ENCODE measurements around the gene APOA5. TPM values are rescaled to one million over a fixed set of nuclear protein-coding genes. Genes with fewer than 3 reads are reported as not detected.

APOA5 gene
- total and polyA plus RNA-seq, 2 donors (not counting 3 experiments of a cell fraction or from before 2014, with no cell fraction given) = not detected

- no peak overlapping the region for H3K9ac ChIP-seq (replicated peaks; ENCODE audit: extremely low read depth, insufficient read depth, low read length)
- no peaks in the 10 kb centered on the region for H3K36me3 ChIP-seq (ENCODE audit: control insufficient read depth in 2 of 2, extremely low read depth in 1 of 2, insufficient read depth in 2 of 2, low read length in 2 of 2)
- H3K27me3 ChIP-seq (ENCODE audit: control insufficient read depth in 2 of 2, insufficient read depth in 2 of 2, low read length in 2 of 2) = peaks cover 4 to 6% of the 10 kb centered on the region in 2 experiments
- dilution Hi-C loops (cut with MboI; ENCODE audit: extremely low pct_ligation_motif_present, low sequenced_read_pairs) (no loop called here), intact Hi-C loops (cut with micrococcal nuclease) (no loop called here)
- no TSS peak for BruUV-seq (replicated peaks)
- H3K27ac ChIP-seq (ENCODE audit: insufficient read depth, low read depth, low read length) = no peak overlapping the region
- no peak overlapping the region for H2AFZ ChIP-seq (ENCODE audit: low read depth, low read length)
- H3K79me2 ChIP-seq (ENCODE audit: control insufficient read depth, insufficient read depth, low read length) = no peaks in the 10 kb centered on the region
- H3K4me2 ChIP-seq (ENCODE audit: insufficient read depth, low read length) = no peak overlapping the region
- H3K4me3 ChIP-seq (replicated peaks in 1 of 3; ENCODE audit: insufficient read depth in 1 of 3, low read depth in 1 of 3, low read length in 3 of 3) = no peak overlapping the region
- H3K9me3 ChIP-seq (replicated peaks; ENCODE audit: control insufficient read depth, insufficient read depth, low read length) = no peaks in the 10 kb centered on the region
- FAIRE-seq = no peak
- no peaks in the 10 kb centered on the region for H3K4me1 ChIP-seq (ENCODE audit: control insufficient read depth, extremely low read depth, insufficient read depth, low read length)
- TF ChIP-seq CTCF (IDR thresholded peaks at IDR 0.05; ENCODE audit: extremely low read depth in 1 of 2, insufficient read depth in 1 of 2, low read depth in 1 of 2, low read length in 2 of 2) = no peak
- no peak for TF ChIP-seq POLR2AphosphoS5 (IDR thresholded peaks at IDR 0.05; ENCODE audit: insufficient read depth, low read depth, low read length)
- TF ChIP-seq MYC (IDR thresholded peaks at IDR 0.05; ENCODE audit: low read depth, low read length) = no peak
- no peak for TF ChIP-seq FOS (IDR thresholded peaks at IDR 0.05; ENCODE audit: borderline replicate concordance, insufficient read depth, low read length)
- no peak for TF ChIP-seq JUN (IDR thresholded peaks at IDR 0.05; ENCODE audit: borderline replicate concordance, insufficient read depth, insufficient read length, low read depth)
- TF ChIP-seq POLR2A (IDR thresholded peaks at IDR 0.05; ENCODE audit: low read depth, low read length) = no peak
- TF ChIP-seq GATA2 (IDR thresholded peaks at IDR 0.05; ENCODE audit: insufficient read depth, insufficient read length, low read depth, low read length) = no peak
- no peak for TF ChIP-seq EZH2 (IDR thresholded peaks at IDR 0.05; ENCODE audit: borderline replicate concordance, low read depth, low read length, severe bottlenecking)
- no peak for TF ChIP-seq MAX (IDR thresholded peaks at IDR 0.05; ENCODE audit: insufficient read depth, insufficient read length)
- no peak for DNase-seq (ENCODE audit: low read depth, low spot score)
- H4K20me1 ChIP-seq (replicated peaks; ENCODE audit: control insufficient read depth, extremely low read depth, insufficient read depth, low read length) = no peaks in the 10 kb centered on the region
- ChIA-PET POLR2A (no interaction called here), CTCF (no interaction called here)
- H3K9me1 ChIP-seq (replicated peaks; ENCODE audit: control insufficient read depth, extremely low read depth, insufficient read depth, low read length) = no peaks in the 10 kb centered on the region
Observed at GRCh38 chr11:116814502-116814901, 22.8 kb upstream of the APOA5 start.
